IPS-NIHi7 (cell line): ENCODE results near the gene TTC6.
A peak's percentile ranks its signal among the peaks of the same experiment; 100 is the strongest.

Experiments used
- DNase-seq: peaks from one replicate; pipeline ENCODE4 v3.0.0; 2012; ENCODE audit warnings: mixed read lengths; ENCODE audit errors: extremely low spot score

The TTC6 gene

GRCh38 chr14:37597914-37598746, 2.7 kb downstream of the TTC6 start:
- DNase-seq: no peak

- DNase-seq: no peak
Observed at GRCh38 chr14:37598747-37599506, 3.5 kb downstream of the TTC6 start.

GRCh38 chr14:37599507-37600368, 4.3 kb downstream of the TTC6 start:
- DNase-seq: no peak

DNA sequence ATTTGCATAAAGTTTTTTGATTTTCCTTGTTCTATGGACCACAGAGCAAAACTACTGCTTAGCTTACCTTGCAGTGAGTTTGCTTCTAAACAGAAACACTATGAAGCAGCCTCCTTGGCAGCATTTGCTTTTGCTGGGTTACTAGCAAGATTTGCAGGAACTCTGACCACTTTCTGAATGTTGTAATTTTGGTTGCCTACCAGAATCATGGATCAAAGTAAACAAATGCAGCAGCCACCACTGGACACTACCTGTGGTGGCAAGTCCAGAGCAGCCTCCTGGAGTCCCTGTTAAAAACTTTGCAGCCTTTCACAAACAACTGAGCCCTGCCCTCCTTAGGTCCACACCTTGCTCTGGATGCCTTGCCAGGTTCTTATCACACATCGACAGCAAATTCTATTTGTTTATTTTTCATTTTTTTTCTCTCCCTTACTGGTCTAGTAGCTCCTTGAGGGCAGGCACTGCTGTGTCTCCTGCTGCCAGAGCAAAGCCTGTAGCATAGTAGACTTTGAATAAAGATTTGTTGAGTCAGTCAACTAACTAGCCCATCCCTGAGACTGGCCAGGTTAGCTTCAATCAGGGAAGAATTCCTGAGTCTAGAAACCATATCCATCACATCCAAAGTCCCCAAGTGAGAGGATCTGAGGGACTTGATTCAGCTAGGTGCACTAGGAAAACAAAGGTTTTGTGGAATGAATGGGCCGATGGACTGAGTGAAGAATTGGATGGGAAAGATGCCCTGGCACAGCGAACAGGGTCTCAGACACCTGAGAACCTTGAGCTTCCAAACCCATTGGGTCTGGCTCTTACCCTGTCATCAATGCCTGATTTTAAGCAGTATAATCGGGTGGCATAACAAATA, 5.7 kb downstream of the TTC6 start:
- no peak for DNase-seq

DNA sequence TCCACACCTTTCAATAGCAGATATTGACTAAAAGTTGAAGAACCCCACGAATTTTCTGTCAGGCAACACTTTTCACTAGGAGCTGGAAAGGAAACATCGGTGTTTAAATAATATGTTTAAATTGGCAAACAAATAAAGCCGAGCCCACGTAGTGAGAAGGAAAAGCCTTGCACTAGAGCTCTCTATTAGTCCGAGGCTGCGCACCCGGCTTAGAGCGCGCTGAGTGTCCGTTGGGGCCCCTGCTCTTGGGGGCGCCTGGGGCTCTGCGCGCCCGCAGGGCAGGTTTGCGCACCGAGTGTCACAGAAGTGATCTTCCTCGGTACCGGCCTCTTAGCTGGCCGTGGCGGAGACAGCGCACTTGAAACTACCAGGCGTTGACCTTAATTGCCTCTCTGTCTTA, 6.4 kb downstream of the TTC6 start:
- no peak for DNase-seq

DNA sequence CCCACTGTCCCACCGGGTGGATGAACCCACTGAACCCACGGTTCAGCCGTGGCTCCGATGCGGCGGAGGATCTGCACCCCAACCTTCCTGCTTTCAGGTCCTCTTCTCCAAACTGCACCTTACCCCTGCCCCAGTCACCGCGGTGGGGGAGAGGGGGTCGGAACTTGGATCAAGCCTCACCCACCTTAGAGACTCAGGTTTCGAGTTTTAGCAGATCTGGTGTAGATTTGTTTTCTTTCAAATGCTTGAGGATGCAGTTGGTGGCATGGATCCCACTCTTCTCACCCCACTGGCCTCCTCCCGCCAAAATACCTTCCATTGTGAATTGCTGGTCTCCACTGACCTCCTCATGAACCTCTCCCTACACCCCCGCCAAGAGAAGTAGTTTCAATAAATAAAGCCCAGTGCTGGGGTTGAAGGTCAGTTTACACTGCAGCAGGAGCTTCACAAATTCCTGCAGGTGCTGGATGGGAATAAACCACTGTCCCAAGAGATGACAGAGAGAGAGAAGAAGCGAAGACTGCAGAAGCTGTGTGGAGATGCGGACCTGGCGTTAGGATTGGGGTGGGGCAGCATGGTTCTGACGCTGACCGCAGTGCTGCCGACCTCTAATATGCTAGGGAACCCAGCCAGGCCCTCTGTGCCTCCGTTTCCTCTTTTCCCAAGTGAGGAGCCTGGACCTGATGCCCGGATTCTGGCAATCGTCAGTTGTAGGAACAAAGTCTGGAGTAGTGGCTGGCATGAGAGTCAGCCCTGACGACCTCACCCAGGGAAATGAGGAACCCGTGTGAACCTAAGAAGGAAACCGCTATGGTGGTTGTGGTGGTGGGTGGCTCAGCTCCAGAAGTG, 7.4 kb downstream of the TTC6 start:
- DNase-seq: no peak

- no peak for DNase-seq
Observed at GRCh38 chr14:37603688-37604251, 8.3 kb downstream of the TTC6 start.

GRCh38 chr14:37606678-37607077, 11.2 kb downstream of the TTC6 start:
- DNase-seq: no peak

- no peak for DNase-seq
Observed at GRCh38 chr14:37608649-37609048, 13.2 kb downstream of the TTC6 start.

DNA sequence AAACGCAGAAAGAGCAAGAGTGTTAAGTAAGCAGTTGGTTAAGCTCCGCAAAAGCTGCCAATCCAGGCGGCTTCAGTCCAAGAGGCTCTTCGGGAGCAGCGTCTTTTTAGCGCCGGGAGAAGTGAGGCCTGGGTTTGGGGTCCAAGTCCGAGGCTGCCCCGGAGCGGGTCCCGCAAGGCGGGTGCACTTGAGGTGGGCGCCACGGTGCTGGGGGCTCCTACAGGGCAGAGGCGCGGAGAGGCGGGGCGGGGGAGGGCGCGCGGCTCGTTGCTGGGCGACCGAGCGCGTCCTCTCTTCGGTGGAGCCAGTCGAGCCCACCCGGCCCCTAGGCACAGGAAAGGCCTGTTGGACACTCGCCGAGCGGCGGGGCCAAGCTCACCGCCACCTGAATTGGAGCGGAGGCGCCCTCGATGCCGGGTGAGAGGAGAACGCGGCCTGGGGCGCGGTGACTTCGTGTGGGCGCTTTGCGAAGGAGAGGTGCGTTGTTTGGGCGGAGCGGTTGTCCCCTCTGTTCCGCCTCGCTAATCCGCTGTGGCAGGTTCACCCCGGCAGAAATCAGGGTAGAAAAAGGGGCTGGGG, 15.6 kb downstream of the TTC6 start:
- no peak for DNase-seq

DNA sequence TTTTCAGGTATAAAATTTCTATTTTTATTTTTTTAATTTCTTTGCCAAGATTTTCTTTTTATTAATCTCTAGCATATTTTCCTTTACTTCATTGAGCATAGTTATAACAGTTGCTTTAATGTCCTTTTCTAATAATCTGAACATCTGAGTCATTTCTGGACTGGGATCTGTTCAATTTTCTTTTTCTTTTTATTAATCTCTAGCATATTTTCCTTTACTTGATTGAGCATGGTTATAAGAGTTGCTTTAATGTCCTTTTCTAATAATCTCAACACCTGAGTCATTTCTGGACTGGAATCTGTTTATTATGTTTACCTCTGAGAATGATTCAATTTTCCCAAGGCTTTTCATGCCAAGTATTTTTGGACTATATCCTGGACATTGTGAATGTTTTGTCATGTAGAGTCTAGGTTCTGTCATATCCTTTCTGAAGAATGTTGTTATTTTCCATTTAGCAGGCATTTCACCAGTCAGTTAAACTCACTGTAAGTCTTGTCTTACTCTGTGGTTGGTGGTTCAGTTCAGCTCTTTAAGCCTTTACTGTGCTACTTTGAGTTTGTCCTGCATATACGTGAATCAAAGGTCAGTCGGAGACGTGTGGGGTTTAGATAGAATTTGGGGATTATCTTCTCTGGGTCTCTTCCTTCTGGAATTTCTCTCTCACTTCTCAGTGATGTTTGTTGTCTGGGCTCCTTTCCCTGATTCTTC, 20.3 kb downstream of the TTC6 start:
- no peak for DNase-seq

- no peak for DNase-seq
Observed at GRCh38 chr14:37616853-37617252, 21.4 kb downstream of the TTC6 start.

- no peak for DNase-seq
Observed at GRCh38 chr14:37617864-37618365, 22.5 kb downstream of the TTC6 start.

- no peak for DNase-seq
Observed at GRCh38 chr14:37618498-37619028, 23.1 kb downstream of the TTC6 start.

GRCh38 chr14:37620856-37621255, 25.4 kb downstream of the TTC6 start:
- no peak for DNase-seq

DNA sequence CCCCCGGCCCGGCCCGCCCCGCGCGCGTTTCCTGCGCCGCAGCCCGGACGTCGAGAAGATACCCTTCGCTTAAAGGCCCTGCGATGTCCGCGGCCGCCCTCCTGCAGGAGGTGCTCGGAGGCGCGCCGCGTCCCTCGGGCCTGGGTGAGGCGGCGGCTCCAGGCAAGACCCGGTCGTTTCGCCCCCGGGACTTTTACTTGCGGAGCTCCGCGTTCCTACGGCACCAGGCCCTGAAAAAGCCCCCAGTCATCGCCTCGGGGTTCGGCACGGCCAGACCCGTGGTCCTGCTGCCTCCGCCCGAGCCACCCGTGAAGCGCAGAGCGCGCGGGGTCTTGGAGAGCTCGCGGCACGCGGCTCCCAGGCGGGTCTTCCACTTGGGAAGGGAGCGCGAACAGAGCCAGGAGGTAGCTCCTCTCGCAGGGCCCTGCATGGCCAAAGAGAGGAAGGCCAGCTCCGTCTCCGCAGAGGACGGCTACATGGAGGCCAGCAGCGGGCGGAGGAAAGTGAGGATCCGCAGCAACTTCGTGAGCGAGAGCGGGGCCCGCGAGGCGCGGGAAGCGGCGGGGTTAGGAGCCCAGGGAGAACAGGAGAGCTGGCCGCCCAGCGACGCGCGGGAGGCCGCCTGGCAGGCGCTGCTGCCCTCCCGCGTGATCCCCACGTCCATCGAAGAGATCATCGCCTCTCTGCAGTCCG, 26.9 kb downstream of the TTC6 start:
- DNase-seq: peak; percentile 79

- DNase-seq: no peak
Observed at GRCh38 chr14:37623426-37623951, 28.1 kb downstream of the TTC6 start.

DNA sequence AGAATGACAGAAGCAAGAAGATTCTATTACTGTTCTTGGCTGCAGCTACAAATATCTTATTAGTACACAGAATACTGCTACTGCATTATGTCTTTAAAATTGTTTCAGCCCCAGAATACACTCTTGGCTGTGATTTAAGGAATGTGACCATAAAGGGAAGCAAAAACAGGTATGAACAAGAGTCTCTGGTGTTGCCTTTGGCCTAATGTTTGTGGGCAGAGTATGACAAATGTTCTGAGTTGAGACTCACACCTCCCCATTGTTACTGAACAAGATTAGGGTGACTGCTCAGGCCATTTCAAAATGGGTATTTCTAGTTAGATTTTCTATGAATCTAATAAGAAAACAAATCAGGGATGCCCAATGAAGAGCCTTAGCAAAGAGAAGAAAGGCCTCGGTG, 28.5 kb downstream of the TTC6 start:
- no peak for DNase-seq
